NB4 (cell line): Measurements from ENCODE around the gene APOC4.

Experiments
- CTCF ChIP-seq: IDR thresholded peaks from one replicate; pipeline ENCODE4 v1.5.1; 2012; ENCODE audit warnings: low read depth, low read length
- MAX ChIP-seq: IDR thresholded peaks from 2 replicates; pipeline ENCODE4 v1.6.1; 2011; ENCODE audit warnings: low read depth, low read length
- MYC ChIP-seq: IDR thresholded peaks from 2 replicates; pipeline ENCODE4 v1.6.1; 2011; ENCODE audit warnings: low read depth, low read length
- POLR2A ChIP-seq: IDR thresholded peaks from 2 replicates; pipeline ENCODE4 v1.6.1; 2011; ENCODE audit warnings: mild to moderate bottlenecking; ENCODE audit not compliant: insufficient read length; ENCODE audit errors: extremely low read depth

DNA sequence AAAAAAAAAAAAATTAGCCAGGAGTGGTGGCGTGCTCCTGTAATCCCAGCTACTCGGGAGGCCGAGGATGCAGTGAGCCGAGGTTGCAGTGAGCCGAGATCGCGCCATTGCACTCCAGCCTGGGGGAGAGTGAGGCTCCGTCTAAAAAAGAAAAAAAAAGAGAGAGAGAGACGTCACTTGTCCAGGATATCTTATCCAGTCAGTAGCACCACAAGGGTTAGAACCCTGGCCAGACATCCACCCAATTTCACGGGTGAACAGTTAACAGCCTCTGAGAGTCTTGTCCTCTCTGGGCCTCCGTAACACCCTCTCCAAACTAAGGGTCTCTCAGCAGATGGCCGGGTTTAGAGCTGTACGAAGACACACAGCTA is 12.2 kb downstream of the APOC4 start:
- no peak for TF ChIP-seq CTCF
- no peak for TF ChIP-seq MYC
- no peak for TF ChIP-seq POLR2A
- TF ChIP-seq MAX = no peak
